Measurements from ENCODE around the gene ALS2CL.

- TF ChIP-seq EZH2 (IDR thresholded peaks at IDR 0.05; ENCODE audit: insufficient read depth, poor library complexity, severe bottlenecking), result no peak
- TF ChIP-seq EZH2phosphoT487 (IDR thresholded peaks at IDR 0.05; ENCODE audit: insufficient read depth, low read depth), result no peak
These were observed 19.8 kb upstream of the ALS2CL start for GRCh38 chr3:46713050-46713897.

All from GM23248 (cell line).